Inflammatory macrophage (primary cell): ENCODE data around the gene KLF4.

Experiments
- DNase-seq, 2 donors: peaks; one replicate each; pipeline ENCODE4 v3.0.0-alpha.2; 2020 to 2022

Gene KLF4

DNA sequence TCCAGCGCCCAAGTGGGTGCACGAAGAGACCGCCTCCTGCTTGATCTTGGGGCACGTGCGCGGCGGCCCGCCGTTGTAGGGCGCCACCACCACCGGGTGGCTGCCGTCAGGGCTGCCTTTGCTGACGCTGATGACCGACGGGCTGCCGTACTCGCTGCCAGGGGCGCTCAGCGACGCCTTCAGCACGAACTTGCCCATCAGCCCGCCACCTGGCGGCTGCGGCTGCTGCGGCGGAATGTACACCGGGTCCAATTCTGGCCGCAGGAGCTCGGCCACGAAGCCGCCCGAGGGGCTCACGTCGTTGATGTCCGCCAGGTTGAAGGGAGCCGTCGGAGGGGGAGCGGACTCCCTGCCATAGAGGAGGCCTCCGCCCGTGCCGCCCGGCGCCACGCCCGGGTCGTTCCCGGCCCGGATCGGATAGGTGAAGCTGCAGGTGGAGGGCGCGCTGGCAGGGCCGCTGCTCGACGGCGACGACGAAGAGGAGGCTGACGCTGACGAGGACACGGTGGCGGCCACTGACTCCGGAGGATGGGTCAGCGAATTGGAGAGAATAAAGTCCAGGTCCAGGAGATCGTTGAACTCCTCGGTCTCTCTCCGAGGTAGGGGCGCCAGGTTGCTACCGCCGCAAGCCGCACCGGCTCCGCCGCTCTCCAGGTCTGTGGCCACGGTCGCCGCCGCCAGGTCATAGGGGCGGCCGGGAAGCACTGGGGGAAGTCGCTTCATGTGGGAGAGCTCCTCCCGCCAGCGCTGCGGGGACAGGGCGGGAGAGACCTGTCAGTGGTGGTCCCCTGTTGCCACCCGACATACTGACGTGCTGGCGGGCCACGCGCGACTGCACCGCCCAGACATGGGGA, 1.8 kb downstream of the KLF4 start:
- DNase-seq: peak; percentile 50 to 57

DNA sequence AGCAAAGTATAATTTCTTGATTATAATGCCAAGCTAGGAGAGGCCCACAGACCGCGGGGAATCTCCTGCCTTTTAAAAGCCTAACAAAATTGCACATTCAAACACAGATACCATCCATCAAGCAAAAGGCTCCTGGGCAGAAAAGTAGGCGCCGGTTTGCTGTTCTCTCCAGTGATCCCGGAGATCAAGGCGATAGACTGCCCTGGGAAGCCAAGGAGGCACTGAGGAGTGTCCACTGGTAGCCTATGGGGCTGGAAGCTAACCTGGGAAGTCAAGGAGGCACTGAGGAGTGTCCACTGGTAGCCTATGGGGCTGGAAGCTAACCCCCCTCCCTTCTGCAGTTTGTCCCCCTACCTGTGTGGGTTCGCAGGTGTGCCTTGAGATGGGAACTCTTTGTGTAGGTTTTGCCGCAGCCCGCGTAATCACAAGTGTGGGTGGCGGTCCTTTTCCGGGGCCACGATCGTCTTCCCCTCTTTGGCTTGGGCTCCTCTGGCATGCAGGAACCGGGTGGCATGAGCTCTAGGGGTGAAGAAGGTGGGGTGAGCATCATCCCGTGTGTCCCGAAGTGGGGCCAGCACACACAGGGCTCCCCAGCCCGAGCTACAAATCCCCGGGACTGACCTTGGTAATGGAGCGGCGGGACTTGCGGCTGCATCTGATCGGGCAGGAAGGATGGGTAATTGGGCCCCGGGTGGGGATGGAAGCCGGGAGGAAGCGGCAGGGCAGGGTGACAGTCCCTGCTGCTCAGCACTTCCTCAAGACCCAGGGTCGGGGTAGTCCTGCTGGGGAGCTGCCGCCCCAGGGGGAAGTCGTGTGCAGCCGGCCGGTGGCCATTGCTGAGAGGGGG, 2.7 kb downstream of the KLF4 start:
- no peak for DNase-seq

DNA sequence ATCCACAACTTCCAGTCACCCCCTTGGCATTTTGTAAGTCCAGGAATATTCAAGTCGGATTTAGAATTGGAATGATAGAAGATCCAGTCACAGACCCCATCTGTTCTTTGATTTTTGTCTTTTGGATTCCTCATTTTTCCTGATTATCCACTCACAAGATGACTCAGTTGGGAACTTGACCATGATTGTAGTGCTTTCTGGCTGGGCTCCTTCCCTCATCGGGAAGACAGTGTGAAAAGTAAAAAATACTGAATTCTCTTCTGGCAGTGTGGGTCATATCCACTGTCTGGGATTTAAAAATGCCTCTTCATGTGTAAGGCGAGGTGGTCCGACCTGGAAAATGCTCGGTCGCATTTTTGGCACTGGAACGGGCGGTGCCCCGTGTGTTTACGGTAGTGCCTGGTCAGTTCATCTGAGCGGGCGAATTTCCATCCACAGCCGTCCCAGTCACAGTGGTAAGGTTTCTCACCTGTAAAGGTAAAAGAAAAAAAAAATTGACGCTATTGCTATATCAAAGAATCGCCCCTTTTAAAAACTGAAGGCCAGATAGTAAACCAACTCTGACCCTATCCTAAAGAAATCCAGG, 4.0 kb downstream of the KLF4 start:
- no peak for DNase-seq

DNA sequence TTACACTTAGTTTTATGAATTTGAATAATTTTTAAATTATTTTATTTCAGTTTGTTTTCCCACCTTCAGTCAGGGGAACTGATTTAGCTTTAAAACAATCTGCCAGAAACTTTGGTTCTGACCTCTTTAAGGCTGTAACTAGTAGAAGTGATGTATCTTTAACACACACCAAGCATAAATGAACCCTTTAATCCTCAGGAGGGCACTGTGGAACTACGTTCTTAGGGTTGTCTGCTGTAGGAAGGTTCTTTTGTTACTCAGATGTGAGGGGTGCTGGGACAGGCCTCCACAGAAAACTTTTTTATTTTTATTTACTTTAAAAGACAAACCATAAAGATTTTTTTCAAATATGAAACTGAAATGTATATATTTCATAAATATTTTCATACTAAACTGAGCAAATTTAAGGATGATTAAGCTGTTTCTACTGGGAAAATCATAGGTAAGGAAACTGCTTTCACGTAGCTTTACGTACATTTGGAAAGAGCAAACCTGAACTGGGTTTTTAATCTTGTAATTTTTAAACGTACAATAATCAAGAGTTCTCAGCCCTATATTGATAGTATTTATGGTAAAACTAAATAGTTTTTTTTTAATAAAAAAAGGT, 5.3 kb downstream of the KLF4 start:
- DNase-seq: peak; percentile 75 to 79

DNA sequence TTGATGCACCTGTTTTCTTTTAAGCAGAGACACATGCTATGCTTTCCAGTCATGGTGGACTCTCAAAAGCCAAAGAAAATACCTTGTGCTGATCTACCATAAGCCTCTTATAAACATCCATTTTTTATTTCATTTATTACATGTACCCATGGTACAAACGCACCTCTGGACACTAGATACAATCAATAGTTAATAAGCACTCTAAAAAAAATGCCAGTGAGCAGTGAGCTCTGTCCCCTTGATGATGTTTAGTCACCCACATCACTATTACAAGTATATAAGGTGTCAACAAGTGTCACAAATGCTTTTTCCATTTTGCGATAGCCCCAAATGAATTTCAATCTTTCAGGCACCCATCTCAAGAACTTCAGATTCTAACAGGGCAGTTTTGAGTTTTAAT, 5.9 kb downstream of the KLF4 start:
- DNase-seq: no peak

DNA sequence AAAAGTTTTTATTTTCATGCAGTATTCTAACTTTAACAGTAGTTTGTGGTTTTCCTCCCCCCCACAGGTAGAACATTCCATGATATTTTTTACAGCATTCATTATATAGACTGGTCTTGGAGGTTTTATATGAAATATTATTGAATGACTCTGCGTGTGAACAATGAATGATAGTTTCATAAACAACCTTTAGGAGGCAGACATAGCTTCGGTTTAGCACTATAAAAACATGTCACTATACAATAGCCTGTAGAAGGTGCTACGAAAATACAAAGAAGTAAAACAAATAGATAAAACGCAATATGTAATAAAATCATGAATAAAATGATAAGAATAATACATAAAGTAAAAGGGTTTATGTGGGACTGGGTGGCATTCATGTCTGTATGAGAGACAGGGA, 8.5 kb downstream of the KLF4 start:
- DNase-seq: no peak

DNA sequence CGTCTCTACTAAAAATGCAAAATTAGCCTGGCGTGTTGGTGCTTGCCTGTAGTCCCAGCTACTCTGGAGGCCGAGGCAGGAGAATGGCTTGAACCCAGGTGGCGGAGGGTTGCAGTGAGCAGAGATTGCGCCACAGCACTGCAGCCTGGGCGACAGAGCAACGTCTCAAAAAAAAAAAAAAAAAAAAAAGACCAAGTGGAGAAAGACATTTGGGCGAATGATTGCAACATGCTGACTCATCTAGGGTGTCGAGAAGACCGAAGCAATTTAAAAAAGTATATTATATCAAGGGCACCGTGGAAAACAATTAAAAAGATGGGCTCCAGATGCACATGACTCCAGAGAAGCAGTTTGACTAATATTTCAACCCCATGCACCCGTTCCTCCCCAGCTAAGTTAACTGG, 9.2 kb downstream of the KLF4 start:
- peak; percentile 79 to 85 for DNase-seq

DNA sequence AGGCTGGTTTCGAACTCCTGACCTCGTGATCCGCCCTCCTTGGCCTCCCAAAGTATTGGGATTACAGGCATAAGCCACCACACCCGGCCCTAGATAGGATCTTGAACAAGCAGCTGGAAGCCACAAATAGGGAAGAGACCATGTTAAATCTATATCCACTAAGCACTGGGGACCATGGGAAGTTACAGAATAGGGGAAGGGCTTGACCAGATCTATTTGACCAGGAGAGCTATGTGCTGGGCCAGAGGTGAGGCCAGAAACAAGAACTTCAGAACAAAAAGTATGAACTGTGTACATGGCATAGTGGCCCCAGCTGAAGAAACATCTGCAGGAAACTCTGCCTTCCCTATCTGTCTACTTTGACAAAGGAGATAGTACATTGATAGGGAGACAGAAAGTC, 10.8 kb downstream of the KLF4 start:
- DNase-seq: peak; percentile 21 to 36

DNA sequence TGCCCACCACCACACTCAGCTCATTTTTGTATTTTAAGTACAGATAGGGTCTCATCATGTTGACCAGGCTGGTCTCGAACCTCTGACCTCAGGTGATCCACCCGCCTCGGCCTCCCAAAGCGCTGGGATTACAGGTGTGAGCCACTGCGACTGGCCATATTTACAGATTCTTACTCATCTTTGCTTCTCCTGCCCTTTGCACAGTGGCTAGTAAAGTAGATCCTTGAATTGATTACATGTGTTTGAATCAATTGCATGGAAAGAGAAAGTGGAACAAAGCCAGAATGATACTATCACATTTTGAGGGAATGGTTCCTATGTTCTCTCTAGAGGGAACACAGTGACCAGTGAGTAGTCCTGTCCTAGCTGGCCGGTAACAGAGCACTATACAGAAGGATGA, 15.4 kb downstream of the KLF4 start:
- no peak for DNase-seq

DNA sequence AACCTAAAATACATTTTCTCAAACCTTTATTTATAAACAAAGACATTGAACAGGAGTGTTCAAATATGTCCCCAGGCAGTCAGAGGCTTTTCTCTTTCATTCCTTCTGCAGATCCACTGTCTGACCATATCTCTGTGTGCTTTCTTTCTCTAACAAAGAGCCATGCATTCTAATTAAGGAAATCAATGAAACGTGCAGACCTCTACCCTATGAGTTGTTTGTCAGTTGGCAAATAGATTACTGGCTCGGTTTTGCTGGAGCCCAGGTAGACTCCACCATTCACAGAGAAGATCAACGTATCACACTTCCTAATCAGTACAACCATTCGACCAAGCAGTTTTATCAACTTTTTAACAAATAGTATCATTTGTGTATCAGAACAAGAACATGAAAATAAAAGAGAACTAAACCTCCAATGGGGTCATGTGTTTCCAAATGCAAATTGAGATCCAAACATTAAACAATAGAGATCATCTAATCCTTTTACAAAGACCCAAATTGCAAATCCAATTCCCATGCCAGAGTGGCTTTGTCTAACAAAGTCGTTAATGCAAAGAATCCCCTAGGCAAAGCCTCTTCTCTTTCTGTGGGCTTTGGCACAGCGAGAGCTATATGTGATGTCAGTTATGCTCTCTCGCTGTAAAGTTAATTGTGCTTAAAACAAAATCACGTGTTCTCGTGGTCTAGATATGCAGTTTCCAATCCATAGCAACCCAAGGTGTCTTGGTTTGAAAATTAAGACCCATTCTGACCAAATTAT, 16.8 kb downstream of the KLF4 start:
- DNase-seq: no peak

DNA sequence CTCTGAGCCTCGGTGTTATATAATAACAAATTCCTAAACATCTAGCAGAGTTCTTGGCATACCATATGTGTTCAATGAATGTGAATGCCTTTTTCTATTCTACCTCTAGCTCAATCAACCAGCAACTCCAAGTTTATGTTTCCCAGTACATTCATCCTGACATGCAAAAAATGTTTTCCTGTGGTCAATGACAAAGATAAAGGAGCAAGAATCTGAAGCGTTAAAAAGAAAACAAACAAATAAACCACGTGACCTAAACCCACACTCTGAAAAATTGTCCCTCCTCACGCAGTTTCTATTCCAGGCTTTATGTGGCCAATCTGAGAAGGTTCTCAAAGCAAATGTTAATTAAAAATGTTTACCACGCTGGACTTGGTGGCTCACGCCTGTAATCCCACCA, 18.0 kb downstream of the KLF4 start:
- no peak for DNase-seq

DNA sequence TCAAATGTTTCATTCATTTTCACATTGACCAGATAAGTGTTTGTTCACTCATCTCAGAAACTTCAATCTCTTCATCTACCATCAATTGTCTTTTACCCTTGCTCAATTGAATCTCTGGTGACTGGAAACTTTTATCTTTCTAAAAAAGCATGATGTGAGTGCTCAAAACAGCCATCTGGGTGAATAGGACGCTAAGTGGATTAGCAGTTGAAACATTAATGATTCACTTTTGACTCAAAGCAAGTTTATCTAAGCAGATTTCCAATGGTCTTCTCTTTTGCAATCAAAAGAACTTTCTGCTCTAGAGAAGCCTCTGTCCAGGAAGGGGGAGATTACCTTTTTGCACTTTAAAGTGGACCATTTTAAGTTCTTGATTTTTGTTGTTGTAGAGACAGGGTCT, 22.2 kb downstream of the KLF4 start:
- DNase-seq: no peak

DNA sequence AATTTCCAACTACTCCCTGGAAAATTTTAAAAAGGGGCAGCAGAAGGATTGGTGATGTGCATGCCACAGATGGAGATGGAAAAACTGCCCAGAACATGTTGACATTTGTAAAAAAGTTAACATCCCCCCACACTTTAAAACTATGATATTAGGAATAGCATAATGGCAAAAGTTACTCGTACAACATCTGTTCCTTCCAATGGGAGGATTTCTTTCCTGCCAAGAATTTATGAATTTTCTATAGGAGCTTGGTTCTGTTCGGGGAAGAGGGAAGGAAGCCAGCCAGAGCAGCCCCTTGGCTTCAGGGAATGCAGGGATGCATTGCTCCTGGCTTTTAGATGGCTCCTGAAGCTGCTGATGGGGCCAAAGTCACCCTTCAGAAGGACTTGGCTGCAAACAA, 22.7 kb downstream of the KLF4 start:
- DNase-seq: no peak

DNA sequence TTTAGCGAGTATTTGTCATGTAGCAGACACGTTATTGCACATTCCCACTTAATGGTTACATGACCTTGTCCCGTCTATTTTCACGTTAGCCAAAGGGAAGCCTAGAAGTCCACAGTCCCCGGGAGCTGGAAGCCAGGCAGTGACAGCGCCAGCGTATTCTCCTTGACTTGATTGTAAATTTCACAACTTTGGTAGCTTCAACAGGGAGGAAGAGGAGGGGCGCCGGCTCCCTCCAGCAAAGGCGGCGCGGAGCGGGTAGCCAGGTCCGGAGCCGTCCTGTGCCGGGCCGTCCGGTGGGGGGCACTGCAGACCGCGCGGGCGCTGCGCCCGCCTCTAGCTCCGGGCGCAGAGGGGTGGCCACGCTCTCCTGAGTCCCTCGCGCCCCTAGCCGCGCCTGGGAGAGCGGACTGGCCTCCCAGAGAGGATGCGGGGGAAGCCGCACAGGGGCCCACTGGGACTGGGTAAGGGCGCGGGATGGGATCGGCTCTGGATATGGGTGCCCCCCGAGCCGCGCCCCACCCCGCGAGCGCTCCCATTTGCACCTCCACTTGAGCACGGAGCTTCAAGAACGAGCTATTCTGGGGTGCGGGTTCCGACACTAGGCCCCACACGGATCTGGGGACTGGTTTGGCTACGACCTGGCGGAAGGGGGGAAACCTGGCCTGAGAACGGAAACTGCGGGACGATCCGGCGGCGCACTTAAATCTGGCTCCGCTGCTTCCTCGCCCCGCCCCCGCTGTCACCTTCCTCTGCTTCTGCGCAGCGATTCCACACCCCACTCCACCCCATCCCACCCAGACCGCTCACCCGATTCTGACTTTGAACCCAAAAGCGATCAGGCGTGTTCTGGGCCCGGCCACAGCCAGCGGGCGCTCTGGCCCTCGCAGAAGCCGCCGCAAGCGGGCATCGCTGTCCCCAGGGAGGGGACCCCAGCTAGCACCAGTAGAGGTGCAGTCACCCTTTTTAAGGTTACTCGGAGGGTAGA, 23.8 kb downstream of the KLF4 start:
- peak; percentile 65 to 73 for DNase-seq

DNA sequence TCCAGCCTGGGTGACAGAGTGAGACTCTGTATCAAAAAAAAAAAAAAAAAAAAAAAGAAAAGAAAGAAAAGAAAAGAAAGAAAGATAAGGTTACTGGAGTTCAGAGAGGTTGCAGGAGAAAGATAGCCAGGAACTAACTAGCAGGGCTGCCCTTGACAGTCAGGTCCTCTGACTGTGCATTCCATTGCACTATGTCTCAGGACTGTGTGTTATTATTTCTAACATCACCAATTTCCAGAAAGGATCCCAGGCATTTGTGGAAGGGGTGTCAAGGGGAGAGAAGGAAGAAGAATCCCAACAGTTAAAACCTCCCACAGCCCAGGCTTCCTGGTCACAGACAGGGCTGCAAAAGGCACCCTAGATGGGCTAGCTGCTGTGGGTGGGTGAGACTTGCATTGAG, 25.1 kb downstream of the KLF4 start:
- no peak for DNase-seq

DNA sequence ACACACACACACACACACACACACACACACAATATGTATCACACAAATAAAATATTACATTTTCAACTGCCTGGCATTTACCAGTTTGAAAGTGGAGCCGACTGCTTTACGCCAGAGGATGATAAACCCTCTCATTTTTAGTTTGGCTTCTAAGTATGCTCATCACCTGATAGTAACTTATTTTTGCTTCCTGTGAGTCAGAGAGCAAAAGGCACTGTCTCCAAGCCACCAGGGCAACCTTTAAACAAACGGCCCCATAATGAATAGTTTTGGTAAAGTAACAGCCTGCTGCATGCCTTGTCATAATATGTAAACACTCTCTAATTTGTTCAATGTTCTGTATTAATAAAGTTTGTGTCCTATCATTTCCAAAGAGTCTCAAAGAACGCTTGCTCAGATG, 26.9 kb downstream of the KLF4 start:
- no peak for DNase-seq

DNA sequence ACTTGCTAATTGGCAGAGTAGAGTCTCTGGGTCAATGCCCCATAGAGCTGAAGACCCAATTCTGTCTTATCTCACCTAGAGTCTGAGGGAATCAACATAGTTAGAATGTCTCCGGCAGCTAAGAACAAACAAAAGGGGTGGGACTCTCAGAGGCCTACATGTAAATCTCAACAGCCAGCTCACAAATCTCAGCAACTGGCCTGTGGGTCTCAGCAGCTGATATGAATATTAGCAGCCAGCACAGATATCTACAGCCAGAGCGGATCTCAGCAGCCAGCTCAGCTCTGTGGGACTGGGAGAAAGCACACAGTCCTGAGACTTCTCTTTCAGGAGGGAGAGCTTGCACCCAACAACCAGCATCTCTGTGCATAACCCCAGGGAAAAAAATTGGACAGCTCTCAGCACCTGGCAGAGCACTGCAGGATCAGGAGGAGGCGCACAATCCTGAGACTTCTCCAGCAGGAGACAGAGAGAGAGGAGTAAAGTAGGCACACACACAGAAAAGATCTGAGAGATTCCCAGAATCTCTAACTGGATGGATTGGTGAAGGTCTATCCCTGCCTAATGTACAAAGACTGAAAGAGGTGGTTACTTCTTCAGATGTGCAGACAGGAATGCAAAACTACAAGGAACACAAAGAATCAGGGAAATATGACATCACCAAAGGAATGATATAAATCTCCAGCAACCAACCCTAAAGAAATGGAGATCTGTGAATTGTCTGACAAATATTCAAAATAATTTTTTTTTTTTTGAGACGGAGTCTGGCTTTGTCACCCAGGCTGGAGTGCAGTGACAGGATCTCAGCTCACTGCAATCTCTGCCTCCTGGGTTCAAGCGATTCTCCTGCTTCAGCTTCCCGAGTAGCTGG, 29.2 kb downstream of the KLF4 start:
- DNase-seq: no peak

DNA sequence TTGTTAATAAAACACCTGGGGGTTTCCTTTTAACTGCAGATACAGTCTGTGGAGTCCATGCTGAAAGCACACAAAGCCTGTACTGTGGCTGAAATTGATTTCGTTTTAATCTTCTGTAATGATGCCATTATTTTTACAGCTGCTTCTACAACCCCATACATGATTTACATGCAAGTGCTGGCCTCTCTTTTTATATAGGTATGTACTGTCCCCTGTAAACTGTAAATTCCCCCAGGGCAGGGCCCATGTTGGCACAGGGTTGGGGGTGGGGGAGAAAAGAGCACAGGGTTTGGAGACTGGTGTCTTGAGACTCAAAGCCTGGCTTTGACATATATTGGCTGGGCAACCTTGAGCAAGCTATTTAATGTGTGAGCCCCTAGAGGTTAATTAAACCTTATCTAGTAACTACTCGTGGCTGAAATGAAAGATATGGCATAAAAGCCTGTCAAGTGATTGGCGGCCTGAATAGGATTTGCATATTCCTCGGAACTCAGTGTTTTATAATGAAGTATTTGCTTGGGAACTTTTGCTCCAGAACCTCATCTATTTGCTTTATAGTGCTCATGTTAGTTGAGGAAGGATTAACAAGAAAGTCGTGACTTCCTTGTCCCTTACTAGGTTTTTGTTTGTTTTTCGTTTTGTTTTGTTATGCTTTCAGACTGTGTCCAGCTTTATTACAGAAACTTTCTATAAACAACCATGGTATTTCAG, 34.0 kb downstream of the KLF4 start:
- no peak for DNase-seq

DNA sequence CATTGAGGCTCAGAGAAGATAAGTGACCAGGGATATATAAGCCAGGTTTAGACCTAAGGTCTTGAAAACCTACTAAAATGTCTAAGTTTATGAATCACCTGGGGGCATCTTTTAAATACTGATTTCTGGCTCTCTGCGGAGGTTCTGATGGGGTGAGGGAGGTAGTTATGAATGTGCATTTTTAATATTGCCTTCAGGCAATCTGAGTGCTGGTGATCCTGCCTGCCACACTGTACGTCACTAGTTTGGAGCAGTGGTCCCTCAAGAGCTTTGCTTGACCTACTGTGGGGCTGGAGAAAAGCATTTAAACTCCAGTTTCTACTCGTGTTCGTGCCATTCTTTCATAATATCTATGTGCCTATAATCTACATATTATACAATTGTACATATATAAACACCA, 36.1 kb downstream of the KLF4 start:
- DNase-seq: no peak
